Measurements from ENCODE around the gene SLAIN1. TPM values are rescaled to one million over a fixed set of nuclear protein-coding genes. Genes with fewer than 3 reads are reported as not detected.

SLAIN1 gene
- polyA plus RNA-seq, 3 donors, result 1.2 to 5.3 (median 2.4) TPM

GRCh38 chr13:77740931-77741596, 43.6 kb downstream of the SLAIN1 start:
- H3K27ac ChIP-seq (ENCODE audit: low read depth, low read length), result no peak overlapping the region
- 71 to 84% (median 77%) methylated on average over 8 of the region's 8 CpGs for WGBS, 3 donors

GRCh38 chr13:77741597-77741972, 44.1 kb downstream of the SLAIN1 start:
- no peak overlapping the region for H3K27ac ChIP-seq (ENCODE audit: low read depth, low read length)
- WGBS, 3 donors, result 73 to 96% (median 82%) methylated on average over 1 of the region's 1 CpG

- H3K27ac ChIP-seq (ENCODE audit: low read depth, low read length), result no peak overlapping the region
- WGBS, 3 donors, result 94 to 100% (median 100%) methylated on average over 2 of the region's 2 CpGs
Observed at GRCh38 chr13:77742801-77743200, 45.3 kb downstream of the SLAIN1 start.

GRCh38 chr13:77745784-77746183, 48.3 kb downstream of the SLAIN1 start:
- 42 to 79% (median 74%) methylated on average over 1 of the region's 1 CpG for WGBS, 3 donors
- H3K27ac ChIP-seq (ENCODE audit: low read depth, low read length), result no peak overlapping the region

GRCh38 chr13:77749344-77749880, 51.9 kb downstream of the SLAIN1 start:
- H3K27ac ChIP-seq (ENCODE audit: low read depth, low read length), result no peak overlapping the region
- WGBS, 3 donors, result 41 to 50% (median 48%) methylated on average over 2 of the region's 2 CpGs

GRCh38 chr13:77751513-77752456, 54.3 kb downstream of the SLAIN1 start:
- 54 to 70% (median 65%) methylated on average over 5 of the region's 5 CpGs for WGBS, 3 donors

GRCh38 chr13:77752512-77753069, 55.1 kb downstream of the SLAIN1 start:
- 69 to 83% (median 79%) methylated on average over 5 of the region's 5 CpGs for WGBS, 3 donors

More at GRCh38 chr13:77751513-77752456, 54.3 kb downstream of the SLAIN1 start:
- H3K27ac ChIP-seq (ENCODE audit: low read depth, low read length), result no peak overlapping the region

GRCh38 chr13:77760893-77761292, 63.4 kb downstream of the SLAIN1 start:
- H3K27ac ChIP-seq (ENCODE audit: low read depth, low read length), result no peak overlapping the region
- 67 to 88% (median 77%) methylated on average over 8 of the region's 8 CpGs for WGBS, 3 donors

More at GRCh38 chr13:77752512-77753069, 55.1 kb downstream of the SLAIN1 start:
- H3K27ac ChIP-seq (ENCODE audit: low read depth, low read length), result no peak overlapping the region

DNA sequence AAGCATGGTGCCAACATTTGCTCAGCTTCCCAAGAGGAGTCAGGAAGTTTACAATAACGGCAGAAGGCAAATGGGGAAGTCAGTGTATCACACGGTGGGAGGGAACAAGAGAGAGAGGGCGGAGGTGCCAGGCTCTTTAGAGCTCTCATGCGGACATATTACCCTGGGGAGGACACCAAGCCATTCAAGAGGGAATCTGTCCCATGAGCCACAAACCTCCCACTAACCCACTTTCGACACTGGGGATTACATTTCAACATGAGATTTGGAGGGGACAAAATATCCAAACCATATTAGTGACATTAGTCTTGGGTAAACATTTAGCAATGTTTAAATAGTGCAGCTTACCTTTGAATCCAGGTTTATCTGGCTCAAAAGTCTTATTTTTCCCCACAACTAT, 69.9 kb downstream of the SLAIN1 start:
- 32 to 57% (median 37%) methylated on average over 5 of the region's 5 CpGs for WGBS, 3 donors

DNA sequence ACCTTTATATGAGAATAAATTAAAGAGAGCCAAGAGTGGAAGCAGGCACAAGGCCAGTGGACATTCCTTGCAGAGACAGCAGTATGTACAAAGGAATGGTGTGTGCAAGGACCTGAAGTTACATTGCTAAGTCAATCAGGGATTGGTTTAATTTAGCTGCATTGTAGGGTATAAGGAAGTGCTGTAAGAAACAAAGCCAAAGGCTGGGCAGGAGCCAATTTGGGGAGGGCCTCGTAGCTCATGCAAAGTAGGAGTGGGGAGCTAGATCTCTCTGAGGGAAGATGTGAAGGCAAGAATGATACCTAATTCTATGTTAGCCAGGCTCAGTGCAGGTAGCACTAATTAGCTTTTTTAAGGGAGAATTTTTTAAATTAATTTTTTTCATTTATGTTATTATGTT, 76.7 kb downstream of the SLAIN1 start:
- H3K27ac ChIP-seq (ENCODE audit: low read depth, low read length), result no peak overlapping the region
- 15 to 59% (median 19%) methylated on average over 1 of the region's 1 CpG for WGBS, 3 donors

More for the DNA sequence above, 69.9 kb downstream of the SLAIN1 start:
- no peak overlapping the region for H3K27ac ChIP-seq (ENCODE audit: low read depth, low read length)

DNA sequence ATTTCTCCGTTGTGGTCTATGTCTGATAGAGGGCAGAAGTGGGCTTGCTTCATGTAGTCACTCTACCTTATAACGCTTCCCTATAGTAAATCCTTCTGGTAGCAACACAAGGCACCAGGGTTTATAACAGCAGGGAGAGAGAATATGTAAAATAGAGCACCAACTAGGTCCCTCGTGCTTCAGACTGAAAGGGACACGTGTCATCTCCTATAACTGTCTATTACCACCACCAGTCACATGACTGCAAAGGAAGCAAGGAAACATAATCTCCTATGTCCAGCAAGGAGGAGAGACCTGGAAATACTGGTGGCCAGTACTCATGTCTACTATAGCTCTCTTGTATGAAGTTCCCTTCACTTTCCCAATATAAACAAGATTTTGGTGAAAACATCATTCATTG, 79.2 kb downstream of the SLAIN1 start:
- WGBS, 3 donors, result 44 to 48% (median 45%) methylated on average over 4 of the region's 4 CpGs

DNA sequence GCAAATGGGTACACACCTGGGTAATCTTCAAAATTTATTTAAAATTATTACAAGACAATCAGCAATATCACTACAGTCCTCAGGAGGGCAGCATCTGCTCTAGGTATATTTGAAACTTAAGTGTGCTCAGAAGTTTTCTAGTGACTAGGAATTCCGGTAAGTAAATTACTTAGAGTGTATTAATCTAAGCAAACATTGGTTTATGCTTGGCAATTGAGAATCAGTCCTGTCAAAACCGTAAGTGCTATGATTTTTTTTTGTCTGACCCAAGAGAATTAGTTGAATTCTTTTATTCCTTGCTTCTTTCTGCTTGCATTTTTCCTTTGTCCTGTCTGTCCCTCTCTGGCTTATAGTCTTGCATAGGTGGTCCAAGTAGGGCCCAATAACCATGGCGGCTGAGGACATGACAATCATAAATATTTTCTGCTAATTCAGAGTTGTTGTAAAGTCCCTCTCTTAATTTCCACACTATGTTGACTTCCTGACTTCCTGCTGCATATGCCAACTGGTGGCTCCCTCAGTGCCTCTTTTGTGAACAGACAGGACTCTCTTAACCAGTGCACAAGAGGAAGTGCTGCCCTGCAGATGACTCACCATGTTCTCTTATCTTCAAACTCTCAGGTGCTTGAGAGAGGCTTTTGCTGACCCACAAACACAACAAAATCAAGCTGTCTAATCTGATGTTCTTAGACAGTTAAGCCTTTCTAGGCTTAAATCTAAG, 82.2 kb downstream of the SLAIN1 start:
- WGBS, 3 donors, result 14 to 17% (median 15%) methylated on average over 3 of the region's 3 CpGs
- no peak overlapping the region for H3K27ac ChIP-seq (ENCODE audit: low read depth, low read length)

More for the DNA sequence above, 79.2 kb downstream of the SLAIN1 start:
- H3K27ac ChIP-seq (ENCODE audit: low read depth, low read length), result no peak overlapping the region

GRCh38 chr13:77781808-77782207, 84.3 kb downstream of the SLAIN1 start:
- no peak overlapping the region for H3K27ac ChIP-seq (ENCODE audit: low read depth, low read length)

- no peak overlapping the region for H3K27ac ChIP-seq (ENCODE audit: low read depth, low read length)
- 59 to 75% (median 71%) methylated on average over 5 of the region's 5 CpGs for WGBS, 3 donors
Observed at GRCh38 chr13:77784515-77784914, 87.0 kb downstream of the SLAIN1 start.

- H3K27ac ChIP-seq (ENCODE audit: low read depth, low read length), result no peak overlapping the region
- WGBS, 3 donors, result 78 to 90% (median 86%) methylated on average over 2 of the region's 2 CpGs
Observed at GRCh38 chr13:77786695-77787287, 89.3 kb downstream of the SLAIN1 start.

- no peak overlapping the region for H3K27ac ChIP-seq (ENCODE audit: low read depth, low read length)
- WGBS, 3 donors, result 91 to 95% (median 93%) methylated on average over 1 of the region's 1 CpG
Observed at GRCh38 chr13:77789376-77789775, 91.9 kb downstream of the SLAIN1 start.

- no peak overlapping the region for H3K27ac ChIP-seq (ENCODE audit: low read depth, low read length)
- WGBS, 3 donors, result 66 to 70% (median 68%) methylated on average over 3 of the region's 3 CpGs
Observed at GRCh38 chr13:77800219-77800618, 102.7 kb downstream of the SLAIN1 start.

DNA sequence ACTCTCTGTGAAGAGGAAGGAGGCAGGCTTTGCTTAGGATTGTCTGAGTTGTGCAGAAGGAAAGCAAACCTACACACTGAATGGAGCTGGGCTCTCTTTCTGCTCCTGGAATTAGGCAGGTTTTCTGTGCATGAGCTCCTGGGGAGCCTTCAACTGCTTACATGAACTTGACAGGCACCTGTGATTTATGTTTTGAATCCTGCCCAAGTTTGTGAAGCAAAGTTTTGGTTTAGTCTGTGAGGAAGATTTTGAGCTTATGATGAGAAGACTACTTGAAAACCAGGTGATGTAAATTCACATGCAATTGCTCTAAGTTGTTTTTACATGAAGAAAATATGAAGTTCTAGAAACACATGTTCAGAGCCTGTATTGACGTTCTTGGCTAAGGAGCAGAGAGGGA, 109.0 kb downstream of the SLAIN1 start:
- 47 to 94% (median 82%) methylated on average over 1 of the region's 1 CpG for WGBS, 3 donors
- H3K27ac ChIP-seq (ENCODE audit: low read depth, low read length), result no peak overlapping the region

All from adipose tissue (tissue), 3 donors.